ENCODE results near the gene PRDM11. TPM values are rescaled to one million over a fixed set of nuclear protein-coding genes. Genes with fewer than 3 reads are reported as not detected.

The PRDM11 gene
- 13.1 and 15.2 TPM in 2 replicates for total RNA-seq
- long read RNA-seq, partial matches to known transcripts = 0 of 1 reads
- long read RNA-seq, other reads (novel, unspliced or antisense) = 1 of 1 reads

GRCh38 chr11:45146072-45147016, at the start of gene PRDM11:
Gene PRDM11 (plus strand): TSS chr11:45146639. CDS start chr11:45181767, 35,128 bp downstream.
- H3K36me3 Mint-ChIP-seq (ENCODE audit: low read depth) = peaks cover 4% of the 10 kb centered on the region
- DNase-seq (ENCODE audit: low read depth, low spot score) = peak; percentile 46
- no peak for TF ChIP-seq CTCF (conservative IDR thresholded peaks at IDR 0.05)
- peaks cover 51% of the 10 kb centered on the region for H3K27me3 Mint-ChIP-seq (ENCODE audit: low read depth)
- H3K4me1 Mint-ChIP-seq = peaks cover 30% of the 10 kb centered on the region
- H3K27ac Mint-ChIP-seq (ENCODE audit: unreplicated experiment) = peak within 1 kb of the TSS; percentile 83
- peaks cover 6% of the 10 kb centered on the region for H3K9me3 Mint-ChIP-seq
- H3K4me3 Mint-ChIP-seq = peak within 1 kb of the TSS; percentile 95

- TF ChIP-seq CTCF (conservative IDR thresholded peaks at IDR 0.05) = no peak
- Mint-ChIP-seq H3K4me3 (no peak overlapping the region), H3K27me3 (ENCODE audit: low read depth) (peaks cover 57% of the 10 kb centered on the region), H3K4me1 (peaks cover 16% of the 10 kb centered on the region), H3K36me3 (ENCODE audit: low read depth) (no peaks in the 10 kb centered on the region), H3K27ac (ENCODE audit: unreplicated experiment) (no peak overlapping the region), H3K9me3 (no peaks in the 10 kb centered on the region)
- peak; percentile 81 for DNase-seq (ENCODE audit: low read depth, low spot score)
Measured at GRCh38 chr11:45097721-45098493, 48.5 kb upstream of the PRDM11 start.

GRCh38 chr11:45098929-45099328, 47.5 kb upstream of the PRDM11 start:
- H3K27me3 Mint-ChIP-seq (ENCODE audit: low read depth) = peaks cover 53% of the 10 kb centered on the region
- DNase-seq (ENCODE audit: low read depth, low spot score) = no peak

GRCh38 chr11:45100339-45100738, 46.1 kb upstream of the PRDM11 start:
- no peak overlapping the region for H3K27ac Mint-ChIP-seq (ENCODE audit: unreplicated experiment)
- H3K4me3 Mint-ChIP-seq = no peak overlapping the region
- peaks cover 8% of the 10 kb centered on the region for H3K4me1 Mint-ChIP-seq
- H3K27me3 Mint-ChIP-seq (ENCODE audit: low read depth) = peaks cover 47% of the 10 kb centered on the region
- TF ChIP-seq CTCF (conservative IDR thresholded peaks at IDR 0.05) = no peak
- H3K9me3 Mint-ChIP-seq = no peaks in the 10 kb centered on the region
- DNase-seq (ENCODE audit: low read depth, low spot score) = no peak
- no peaks in the 10 kb centered on the region for H3K36me3 Mint-ChIP-seq (ENCODE audit: low read depth)

More at GRCh38 chr11:45098929-45099328, 47.5 kb upstream of the PRDM11 start:
- Mint-ChIP-seq H3K4me3 (no peak overlapping the region), H3K27ac (ENCODE audit: unreplicated experiment) (no peak overlapping the region), H3K9me3 (no peaks in the 10 kb centered on the region), H3K36me3 (ENCODE audit: low read depth) (no peaks in the 10 kb centered on the region), H3K4me1 (peaks cover 12% of the 10 kb centered on the region)
- TF ChIP-seq CTCF (conservative IDR thresholded peaks at IDR 0.05) = no peak

GRCh38 chr11:45102361-45102809, 44.1 kb upstream of the PRDM11 start:
- Mint-ChIP-seq H3K9me3 (no peaks in the 10 kb centered on the region), H3K4me3 (no peak overlapping the region), H3K27ac (ENCODE audit: unreplicated experiment) (no peak overlapping the region), H3K27me3 (ENCODE audit: low read depth) (peaks cover 29% of the 10 kb centered on the region), H3K36me3 (ENCODE audit: low read depth) (no peaks in the 10 kb centered on the region), H3K4me1 (peaks cover 6% of the 10 kb centered on the region)
- no peak for DNase-seq (ENCODE audit: low read depth, low spot score)
- no peak for TF ChIP-seq CTCF (conservative IDR thresholded peaks at IDR 0.05)

Measured in neural crest cell (in vitro differentiated cells).